ENCODE results near the gene LRRC4C. TPM values are rescaled to one million over a fixed set of nuclear protein-coding genes. Genes with fewer than 3 reads are reported as not detected.
A peak's percentile ranks its signal among the peaks of the same experiment; 100 is the strongest.

The LRRC4C gene
- polyA plus RNA-seq, 4 donors: 12.5 to 29.0 (median 15.0) TPM

DNA sequence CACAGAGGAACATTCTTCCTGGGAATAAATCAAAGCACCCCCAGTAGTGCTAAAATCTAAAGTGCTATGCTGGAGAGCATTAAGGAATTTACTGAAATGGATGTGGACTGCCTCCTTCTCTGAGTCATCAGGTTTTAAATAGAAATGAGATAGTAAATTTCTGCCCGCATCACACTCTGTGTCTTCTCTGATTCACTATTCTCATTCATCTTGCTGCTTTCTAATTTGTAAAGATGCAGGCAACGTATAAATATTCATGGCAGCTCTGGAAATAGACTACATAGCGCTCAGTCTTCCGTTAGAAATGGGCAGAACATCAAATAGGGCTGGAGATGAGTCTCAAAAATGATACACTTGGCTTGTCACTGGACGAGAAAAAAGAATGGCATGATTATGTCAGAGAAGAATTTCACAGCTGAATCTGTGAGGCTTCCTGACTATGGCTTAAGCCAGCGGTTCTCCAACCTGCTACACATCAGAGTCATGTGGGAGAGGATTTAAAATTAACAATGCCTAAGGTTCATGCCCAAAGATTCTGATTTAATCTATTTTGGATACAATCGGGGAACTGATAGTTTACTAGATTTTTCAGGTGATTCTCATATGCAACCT lies 178.2 kb downstream of the LRRC4C start:
- DNase-seq (ENCODE audit: low read depth in 4 of 4, low spot score in 3 of 4): no peak

DNA sequence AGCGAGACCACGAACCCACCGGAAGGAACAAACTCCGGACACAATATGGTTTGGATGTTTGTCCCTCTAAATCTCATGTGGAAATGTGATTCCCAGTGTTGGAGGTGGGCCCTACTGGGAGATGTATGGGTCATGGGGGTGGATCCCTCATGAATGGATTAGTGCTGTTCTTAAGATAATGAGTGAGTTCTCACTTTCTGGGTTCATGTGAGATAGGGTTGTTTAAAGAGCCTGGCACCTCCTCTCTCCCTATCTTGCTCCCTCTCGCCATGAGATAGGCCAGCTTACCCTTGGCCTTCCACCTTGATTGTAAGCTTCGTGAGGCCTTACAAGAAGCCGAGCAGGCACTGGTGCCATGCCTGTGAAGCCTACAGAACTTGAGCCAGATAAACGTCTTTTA lies 184.6 kb downstream of the LRRC4C start:
- DNase-seq (ENCODE audit: low read depth in 4 of 4, low spot score in 3 of 4): no peak

DNA sequence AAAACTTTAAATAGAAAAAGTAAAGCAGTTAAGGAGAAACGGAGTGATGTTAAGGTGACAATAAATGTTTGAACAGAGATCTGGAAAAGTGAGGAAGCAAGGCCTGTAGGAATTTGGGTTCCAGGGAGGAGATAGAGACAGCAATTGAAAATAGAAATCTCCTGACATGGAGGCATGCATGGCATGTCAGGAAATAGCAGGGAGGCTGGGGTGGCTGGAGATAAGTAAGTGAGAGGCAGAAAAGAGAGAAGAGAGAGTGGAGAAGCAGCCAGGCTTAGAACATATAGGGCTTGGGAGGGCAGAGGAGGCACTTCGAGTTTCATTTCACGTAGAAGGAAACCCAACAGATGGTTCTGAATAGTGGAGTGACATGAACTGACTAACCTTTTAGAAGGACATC lies 185.5 kb downstream of the LRRC4C start:
- DNase-seq (ENCODE audit: low read depth in 4 of 4, low spot score in 3 of 4): no peak

DNA sequence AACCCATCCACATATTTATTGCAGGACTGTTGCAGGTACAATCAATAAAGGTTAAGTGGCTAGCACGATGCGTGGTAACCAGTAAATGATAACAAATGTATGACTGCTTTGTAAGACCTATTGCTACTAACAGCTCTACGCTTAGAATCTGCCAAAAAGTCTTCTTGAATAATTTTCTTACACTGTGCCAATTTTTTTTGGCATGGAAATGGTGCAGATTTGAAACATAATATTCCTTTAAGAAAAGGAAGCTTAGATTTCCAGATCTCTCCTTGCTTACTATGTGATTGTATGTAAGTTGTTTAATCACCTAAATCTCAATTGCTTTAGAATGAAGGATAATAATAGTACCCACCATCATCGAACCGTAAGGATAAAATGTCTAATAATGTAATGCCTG lies 192.0 kb downstream of the LRRC4C start:
- DNase-seq (ENCODE audit: low read depth in 4 of 4, low spot score in 3 of 4): no peak

DNA sequence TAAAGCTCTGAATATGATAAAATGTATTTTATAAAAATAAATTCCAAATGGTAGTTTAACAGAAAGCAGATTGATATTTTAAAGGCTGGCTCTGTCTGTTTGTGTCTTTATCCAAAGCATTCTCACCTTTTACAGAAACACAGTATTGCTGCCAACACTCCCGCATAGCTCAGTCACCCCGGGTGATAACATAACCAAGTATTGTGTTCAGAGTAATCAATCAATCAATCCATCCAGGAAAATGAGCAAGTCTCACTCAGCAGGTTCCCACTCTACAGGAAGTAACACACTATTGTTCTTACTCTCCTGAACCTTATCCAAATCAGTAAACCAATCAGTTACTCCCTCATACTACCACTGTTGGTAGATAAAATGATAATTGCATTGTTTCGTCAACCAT lies 203.4 kb downstream of the LRRC4C start:
- no peak for DNase-seq (ENCODE audit: low read depth in 4 of 4, low spot score in 3 of 4)

DNA sequence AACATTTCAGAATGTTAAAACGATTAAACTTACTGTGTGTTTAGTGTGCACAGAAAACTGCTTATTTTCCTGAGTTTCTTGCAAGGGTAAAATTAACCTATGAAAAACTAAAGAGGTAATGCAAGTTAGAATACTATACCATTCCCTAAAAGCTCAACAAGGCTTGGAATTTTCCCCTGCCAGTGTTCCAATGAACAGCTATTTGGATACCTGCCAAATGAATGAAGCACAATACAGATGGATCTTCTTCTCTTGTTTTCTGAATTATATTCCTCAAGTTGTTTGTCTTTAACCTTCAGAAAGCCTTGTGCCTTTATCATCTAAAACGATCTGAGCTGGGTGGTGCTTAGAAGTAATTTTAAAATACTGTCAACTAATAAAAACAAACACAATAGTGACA lies 204.5 kb downstream of the LRRC4C start:
- DNase-seq (ENCODE audit: low read depth in 4 of 4, low spot score in 3 of 4): no peak

DNA sequence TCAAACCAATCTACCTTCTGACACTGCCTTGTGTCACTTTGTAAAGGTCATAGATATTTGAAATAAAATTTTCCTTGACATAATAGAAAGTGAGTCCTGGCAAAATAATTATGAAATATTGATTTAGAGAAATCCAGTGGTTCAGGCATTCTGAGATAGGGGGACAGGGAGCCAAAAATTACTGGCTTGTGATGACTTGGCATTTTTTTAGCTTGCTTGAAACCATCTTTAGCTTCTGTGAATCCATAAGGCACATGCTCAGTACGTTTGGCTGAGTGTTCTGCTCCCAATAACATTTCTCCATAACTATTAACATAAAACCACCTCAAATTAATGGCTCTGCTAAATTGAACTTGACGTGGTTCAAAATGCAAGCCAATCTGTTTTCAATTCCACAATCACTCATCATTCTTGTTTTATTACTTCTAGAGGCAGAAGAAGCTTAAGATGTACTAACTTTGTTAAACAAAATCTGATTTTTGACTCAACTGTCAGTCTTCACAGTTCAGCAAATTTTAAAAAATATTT lies 209.0 kb downstream of the LRRC4C start:
- no peak for DNase-seq (ENCODE audit: low read depth in 4 of 4, low spot score in 3 of 4)

DNA sequence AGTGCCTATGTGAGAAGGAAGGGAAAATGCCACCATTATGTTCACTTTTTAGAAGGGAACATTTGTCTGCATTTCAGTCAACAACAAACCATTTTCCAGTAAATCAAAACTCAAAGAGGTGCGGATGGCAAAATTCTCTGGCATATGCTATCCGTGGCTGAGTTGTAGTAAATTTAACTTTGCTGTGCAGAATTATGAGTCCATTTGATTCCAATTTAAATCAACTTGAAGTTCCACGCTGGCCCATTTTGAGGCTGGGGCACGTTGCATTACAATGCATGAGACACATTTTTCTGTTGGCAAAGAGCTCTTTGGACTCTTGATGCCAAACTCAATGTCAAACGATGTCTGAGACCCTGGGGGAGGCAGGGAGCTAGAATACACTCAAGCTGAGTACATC lies 211.8 kb downstream of the LRRC4C start:
- no peak for DNase-seq (ENCODE audit: low read depth in 4 of 4, low spot score in 3 of 4)

DNA sequence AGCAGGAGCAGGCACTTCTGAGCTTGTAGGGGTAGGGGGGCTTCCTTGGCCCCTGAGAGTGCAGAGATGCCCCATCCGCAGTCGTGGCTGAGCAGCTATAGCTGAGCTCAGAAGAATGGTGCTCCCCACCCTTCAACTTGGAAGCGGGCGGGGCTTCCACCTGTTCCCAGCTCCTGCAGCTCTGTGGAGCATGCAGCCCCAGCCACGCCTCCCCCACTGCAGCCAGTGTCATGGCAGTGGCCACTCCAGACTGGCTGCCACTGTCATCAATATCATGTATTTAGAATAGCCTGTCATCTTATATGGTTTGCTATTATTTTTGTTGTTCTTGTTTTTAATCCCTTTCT lies 213.1 kb downstream of the LRRC4C start:
- DNase-seq (ENCODE audit: low read depth in 4 of 4, low spot score in 3 of 4): no peak

DNA sequence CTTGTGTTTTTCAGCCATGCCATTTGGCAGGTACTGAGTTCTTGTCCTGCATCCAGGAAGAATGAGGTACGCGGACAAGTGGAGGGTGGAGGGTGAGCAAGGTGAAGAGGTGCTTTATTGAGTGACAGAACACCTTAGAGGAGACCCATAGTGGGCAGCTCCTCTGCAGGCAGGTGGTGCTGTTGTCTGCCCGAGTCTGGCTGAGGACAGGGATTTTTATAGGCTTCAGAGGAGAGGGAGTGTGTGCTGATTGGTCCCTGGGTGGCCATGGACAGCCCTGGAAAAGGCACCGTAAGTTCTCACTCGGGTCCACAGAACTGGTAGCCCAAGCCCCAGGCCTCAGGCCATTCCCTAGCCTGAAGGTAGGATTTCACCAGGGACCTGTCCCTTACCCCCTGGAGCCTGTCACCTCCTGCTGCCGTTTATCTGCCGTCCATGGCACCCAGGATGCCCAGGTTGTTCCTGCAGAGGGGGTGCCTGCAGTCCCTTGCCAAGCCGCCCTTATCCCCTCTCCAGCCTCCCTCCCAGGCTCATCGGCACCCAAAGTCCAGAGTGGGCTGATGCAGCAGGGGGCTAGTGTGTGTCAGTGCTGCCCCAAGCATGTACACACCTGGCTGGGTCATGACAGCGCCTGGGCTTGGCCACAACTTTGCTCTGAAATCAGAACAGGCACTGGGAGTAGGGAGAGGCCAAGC lies 213.6 kb downstream of the LRRC4C start:
- no peak for DNase-seq (ENCODE audit: low read depth in 4 of 4, low spot score in 3 of 4)

DNA sequence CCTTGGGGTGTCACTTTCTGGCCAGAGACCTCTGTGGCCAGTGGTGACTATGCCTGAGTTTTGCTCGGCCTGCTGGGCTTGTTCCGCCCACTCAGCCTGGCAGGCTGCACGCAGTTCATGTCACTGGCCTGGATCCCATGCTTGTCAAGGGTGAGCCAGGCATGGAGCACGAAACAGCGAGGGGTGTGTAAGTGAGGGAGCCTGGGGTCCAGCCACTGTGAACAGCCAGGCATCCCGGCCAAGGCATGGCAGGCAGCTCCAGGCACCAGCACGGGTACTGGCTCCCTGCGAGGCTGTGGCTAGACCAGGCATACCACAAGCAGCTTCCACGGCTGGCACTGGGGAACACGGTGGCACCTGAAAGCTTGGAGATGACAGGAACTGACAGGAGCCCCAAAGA lies 214.3 kb downstream of the LRRC4C start:
- DNase-seq (ENCODE audit: low read depth in 4 of 4, low spot score in 3 of 4): no peak

DNA sequence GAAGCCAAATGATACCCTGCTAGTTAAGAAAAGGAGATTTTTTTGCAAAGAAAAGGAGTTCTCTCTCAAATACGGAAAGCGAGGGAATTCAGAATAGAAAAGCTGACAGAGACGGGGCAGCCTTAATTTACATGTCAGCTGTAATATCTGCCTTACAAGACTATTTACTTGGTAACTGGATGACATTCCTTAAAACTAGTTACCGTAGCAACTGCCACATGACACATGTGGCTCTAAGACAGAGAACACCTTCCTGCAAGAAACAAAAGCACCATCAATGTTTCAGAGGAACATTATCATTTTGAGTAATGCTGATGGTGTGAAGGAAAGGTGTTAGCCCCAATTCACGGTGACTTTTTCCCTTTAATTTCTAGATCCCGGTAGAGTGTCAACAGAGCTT lies 222.1 kb downstream of the LRRC4C start:
- peak; percentile 8 to 18 (median 14) for DNase-seq (ENCODE audit: low read depth in 4 of 4, low spot score in 3 of 4)

DNA sequence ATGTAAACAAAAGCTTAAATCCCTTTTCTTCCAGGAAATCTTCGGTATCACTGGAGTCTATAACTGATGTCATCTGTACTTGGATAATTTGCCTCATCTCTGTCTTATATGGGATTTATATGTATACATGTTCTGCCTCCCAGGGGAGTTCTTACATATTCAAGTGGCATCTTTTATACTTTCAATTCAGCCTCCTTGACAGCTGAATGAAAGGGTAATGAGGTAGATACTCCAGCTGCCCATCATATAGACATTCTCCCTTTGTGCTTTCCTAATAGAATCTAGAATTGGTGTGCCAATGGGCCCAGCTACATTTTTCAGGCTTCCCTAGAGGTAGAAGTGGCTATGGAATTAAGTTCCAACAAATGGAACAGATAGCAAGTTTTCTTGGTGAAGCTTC lies 223.8 kb downstream of the LRRC4C start:
- no peak for DNase-seq (ENCODE audit: low read depth in 4 of 4, low spot score in 3 of 4)

DNA sequence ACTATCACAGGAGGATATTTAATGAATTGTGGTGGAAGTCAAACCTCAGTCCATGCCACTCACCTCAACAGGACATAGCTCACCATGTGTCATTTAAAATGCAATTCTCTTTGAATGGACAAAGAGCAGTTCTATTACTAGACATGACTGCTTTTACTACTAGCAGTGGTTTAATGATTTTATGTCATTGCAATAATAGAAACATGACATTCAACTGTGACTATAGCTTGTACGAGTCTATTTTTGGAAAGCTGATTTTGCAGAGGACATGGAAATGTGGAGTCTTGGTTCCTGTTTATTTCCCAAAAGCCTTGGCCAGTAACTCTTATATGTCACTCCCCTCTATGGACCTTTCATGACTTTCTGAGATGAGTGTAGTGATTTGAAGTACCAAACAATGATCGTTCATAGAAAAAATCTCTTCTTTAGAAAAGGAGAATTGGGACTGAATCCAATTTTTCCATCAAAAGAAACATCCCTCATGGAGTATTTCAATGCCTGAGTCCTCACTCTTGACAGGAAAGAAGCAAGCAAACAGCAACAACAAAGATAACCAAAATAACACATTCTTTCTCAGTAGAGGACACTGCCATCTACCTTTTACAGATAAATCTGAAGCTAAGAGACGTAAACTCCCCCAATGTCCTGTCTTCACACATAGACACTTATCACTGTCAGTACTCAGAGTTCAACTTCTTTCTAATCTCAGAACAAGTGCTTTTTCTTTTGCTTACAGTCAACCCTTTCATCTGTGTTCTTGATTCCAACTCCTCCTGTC lies 233.4 kb downstream of the LRRC4C start:
- DNase-seq (ENCODE audit: low read depth in 4 of 4, low spot score in 3 of 4): no peak

DNA sequence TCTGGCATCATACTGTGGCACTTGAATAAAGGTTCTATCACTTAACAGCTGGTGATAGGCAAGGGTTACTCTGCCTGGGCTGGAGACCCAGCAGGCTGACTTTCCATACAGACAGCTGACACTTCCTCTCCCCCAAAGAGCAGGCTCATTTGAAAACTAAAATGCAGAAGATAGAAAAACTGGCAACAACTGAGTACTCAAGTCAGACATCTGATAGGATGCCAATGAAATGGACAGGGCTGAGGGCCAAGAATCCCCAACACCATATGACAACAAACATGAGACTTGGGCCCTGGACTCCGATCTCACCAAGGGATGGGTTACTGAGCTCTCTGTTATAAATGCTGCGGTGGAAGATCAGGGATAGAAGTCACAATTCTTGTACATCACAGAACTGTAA lies 237.2 kb downstream of the LRRC4C start:
- no peak for DNase-seq (ENCODE audit: low read depth in 4 of 4, low spot score in 3 of 4)

DNA sequence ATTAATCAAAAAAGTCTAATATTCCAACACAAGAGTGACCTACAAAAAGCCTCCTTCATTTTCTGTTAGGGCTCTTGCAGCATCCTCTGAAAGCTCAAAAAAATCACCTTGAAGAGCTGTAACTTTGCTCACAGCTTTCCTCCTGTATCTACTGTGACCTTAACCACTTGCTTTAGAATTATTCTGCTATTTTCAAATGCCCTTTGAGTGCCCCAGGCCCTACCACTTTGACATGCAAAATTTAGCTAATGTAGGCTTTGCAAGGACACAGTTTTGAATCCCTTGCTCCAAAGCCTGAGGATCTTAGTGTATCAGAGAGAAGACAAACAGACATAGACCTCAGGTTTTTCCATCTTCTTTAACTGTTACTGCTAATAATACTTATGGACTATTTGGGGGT lies 253.1 kb downstream of the LRRC4C start:
- DNase-seq (ENCODE audit: low read depth in 4 of 4, low spot score in 3 of 4): no peak

DNA sequence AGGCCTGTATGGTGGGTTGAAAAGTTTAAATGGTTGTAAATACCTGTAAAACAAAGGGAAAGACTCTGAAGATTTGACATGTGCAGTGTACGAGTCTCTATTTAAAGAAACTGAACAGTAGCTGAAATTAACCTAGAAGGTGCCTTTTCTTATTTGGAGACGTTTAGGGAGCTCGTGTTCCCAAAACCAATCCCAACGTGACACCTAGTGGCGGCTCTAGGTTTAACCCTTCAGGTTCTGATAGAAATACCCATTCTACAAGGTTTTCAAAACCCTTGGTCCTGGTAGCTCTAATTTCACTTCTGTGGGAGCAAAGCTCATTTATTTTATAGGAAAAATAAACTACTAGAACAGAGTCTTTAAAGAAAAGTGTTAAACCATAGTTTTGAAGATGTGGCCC lies 258.3 kb downstream of the LRRC4C start:
- DNase-seq (ENCODE audit: low read depth in 4 of 4, low spot score in 3 of 4): peak in 3 of 4 donors; percentile 12 to 32 (median 14)

DNA sequence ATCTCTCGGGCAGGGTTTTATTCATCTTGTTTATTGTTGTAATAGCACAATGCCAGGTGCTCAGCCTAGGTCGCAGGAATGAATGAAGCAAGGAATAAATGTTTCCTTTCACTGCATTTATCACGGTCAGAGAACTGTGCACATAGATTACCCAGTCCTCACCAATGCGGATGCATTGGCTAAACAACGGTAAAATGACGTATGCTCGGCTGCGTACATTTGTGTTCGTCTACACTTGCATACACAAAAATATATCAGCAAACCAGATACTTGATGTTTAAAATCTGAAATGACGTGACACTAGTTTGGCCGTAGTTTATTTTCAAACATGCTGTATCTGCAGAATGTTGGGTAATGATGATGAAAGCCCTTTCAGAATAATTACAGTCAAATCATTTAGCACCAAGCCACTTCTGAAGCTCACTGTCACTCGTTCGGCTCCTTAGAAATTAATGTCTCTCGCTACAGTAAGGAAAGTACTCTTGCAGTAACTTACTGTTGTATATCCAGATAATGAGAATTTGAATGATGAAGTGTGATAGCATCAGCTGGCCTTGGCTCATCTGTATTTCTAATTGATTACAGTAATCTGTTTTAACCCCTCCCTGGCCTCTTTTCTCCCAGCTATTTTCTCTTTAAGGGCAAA lies 268.9 kb downstream of the LRRC4C start:
- no peak for DNase-seq (ENCODE audit: low read depth in 4 of 4, low spot score in 3 of 4)

DNA sequence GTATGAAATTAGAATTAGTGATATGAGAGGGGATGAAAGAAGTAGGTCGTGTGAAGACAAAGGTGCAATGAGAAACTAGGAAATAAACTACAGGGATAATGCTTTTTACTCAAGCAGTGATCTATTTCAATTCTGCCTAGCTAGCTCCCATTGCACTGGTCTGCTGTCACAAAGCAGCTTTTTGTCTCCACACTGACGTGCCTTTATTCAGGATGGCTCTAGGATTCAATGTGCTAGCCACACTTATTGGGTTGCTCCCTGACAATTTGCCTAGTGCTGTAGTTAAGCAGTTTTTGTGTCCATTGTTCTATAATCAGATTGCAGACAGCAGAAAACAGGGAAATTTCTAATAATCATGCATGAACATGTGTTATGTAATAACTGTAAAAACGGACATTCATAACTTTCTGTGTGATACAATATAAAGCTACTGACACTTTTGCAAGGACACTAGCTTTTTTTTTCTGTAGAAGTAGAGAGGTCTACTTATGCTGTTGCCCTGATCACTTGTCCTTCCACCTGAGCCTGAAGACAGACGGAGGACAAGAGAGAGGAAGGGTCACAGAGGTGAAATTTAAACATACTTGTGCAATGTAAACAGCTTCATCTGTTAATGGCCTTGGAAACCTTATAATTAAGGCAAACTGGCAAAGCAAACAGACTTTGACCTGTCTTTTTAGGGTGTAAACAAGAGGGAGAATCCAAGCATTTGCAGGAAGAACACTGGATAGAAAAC lies 269.6 kb downstream of the LRRC4C start:
- no peak for DNase-seq (ENCODE audit: low read depth in 4 of 4, low spot score in 3 of 4)

DNA sequence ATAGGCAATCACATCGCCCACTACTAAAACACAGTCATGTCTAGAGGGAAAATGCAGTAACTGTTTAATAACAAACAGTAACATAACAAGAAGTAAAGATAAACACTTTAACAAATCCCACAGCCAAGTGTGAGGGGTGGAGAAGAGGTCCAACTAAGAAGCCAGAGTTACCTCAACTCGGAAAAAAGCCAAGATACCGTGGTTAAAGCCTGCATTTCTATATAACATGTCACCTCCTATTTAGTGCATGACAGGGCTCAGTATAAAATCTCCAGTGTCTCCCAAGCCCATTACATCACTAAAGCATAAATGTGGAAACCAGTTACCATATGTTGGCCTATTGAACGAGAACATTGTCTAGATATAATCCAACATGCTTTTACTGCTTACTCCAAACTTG lies 281.7 kb downstream of the LRRC4C start:
- no peak for DNase-seq (ENCODE audit: low read depth in 4 of 4, low spot score in 3 of 4)

All from left renal pelvis (tissue), 4 donors.